GM23338 (cell line): Measurements from ENCODE around the gene ATP8A2. TPM values are rescaled to one million over a fixed set of nuclear protein-coding genes. Genes with fewer than 3 reads are reported as not detected.

Source experiments
- ATAC-seq: fragments of 200-7000 bp; cut with Tn5 transposase; 3 replicates; pipeline ENCODE4 v1.9.1; 2020
- DNase-seq: peaks from one replicate; pipeline ENCODE4 v3.0.0-alpha.2; 2015; ENCODE audit warnings: low spot score
- H2AFZ ChIP-seq: fragments of 200-600 bp; sonication (generic); 2 replicates; pipeline ENCODE4 v1.8.0; 2016; ENCODE audit warnings: antibody characterized with exemption, mild to moderate bottlenecking, moderate library complexity
- H3F3A ChIP-seq: fragments of 200-600 bp; sonication (generic); replicated peaks from 2 replicates; pipeline ENCODE4 v1.8.0; 2017; ENCODE audit warnings: antibody characterized with exemption, mixed run types, low read depth
- H3K27ac ChIP-seq: fragments of 200-600 bp; sonication (generic); 2 replicates; pipeline ENCODE4 v1.6.1; 2016; ENCODE audit warnings: low read depth
- H3K27me3 ChIP-seq: fragments of 200-600 bp; sonication (generic); 2 replicates; pipeline ENCODE4 v1.8.0; 2016; ENCODE audit warnings: mild to moderate bottlenecking, mixed run types, moderate library complexity; ENCODE audit not compliant: insufficient read depth
- H3K36me3 ChIP-seq: fragments of 200-600 bp; sonication (generic); 2 replicates; pipeline ENCODE4 v1.8.0; 2016; ENCODE audit warnings: mild to moderate bottlenecking; ENCODE audit not compliant: insufficient read depth
- H3K4me1 ChIP-seq: fragments of 200-600 bp; sonication (generic); 2 replicates; pipeline ENCODE4 v1.8.0; 2016; ENCODE audit warnings: mild to moderate bottlenecking, moderate library complexity; ENCODE audit not compliant: insufficient read depth
- H3K4me2 ChIP-seq: fragments of 200-600 bp; sonication (generic); 2 replicates; pipeline ENCODE4 v1.7.1; 2017; ENCODE audit warnings: mixed run types
- H3K4me3 ChIP-seq: fragments of 200-600 bp; sonication (generic); 2 replicates; pipeline ENCODE4 v1.6.1; 2016; ENCODE audit warnings: mixed run types
- H3K79me2 ChIP-seq: fragments of 200-600 bp; sonication (generic); replicated peaks from 2 replicates; pipeline ENCODE4 v1.8.0; 2017; ENCODE audit warnings: mild to moderate bottlenecking; ENCODE audit not compliant: insufficient read depth
- H3K9me2 ChIP-seq: fragments of 200-600 bp; sonication (generic); 2 replicates; pipeline ENCODE4 v1.8.0; 2017; ENCODE audit not compliant: insufficient read depth
- H4K20me1 ChIP-seq: fragments of 200-600 bp; sonication (generic); replicated peaks from 2 replicates; pipeline ENCODE4 v1.8.0; 2017; ENCODE audit warnings: mild to moderate bottlenecking; ENCODE audit not compliant: insufficient read depth
- H3K27ac Mint-ChIP-seq: 2 replicates; pipeline ENCODE4 v1.8.0; 2020; ENCODE audit warnings: inconsistent platforms, mild to moderate bottlenecking, moderate library complexity, mixed read lengths
- H3K27me3 Mint-ChIP-seq: 3 replicates; pipeline ENCODE4 v1.8.0; 2022; ENCODE audit warnings: low read depth, mild to moderate bottlenecking, moderate library complexity, mixed read lengths, inconsistent platforms; ENCODE audit not compliant: insufficient read depth, poor library complexity
- H3K36me3 Mint-ChIP-seq: 3 replicates; pipeline ENCODE4 v1.8.0; 2021; ENCODE audit warnings: low read depth, mild to moderate bottlenecking, inconsistent platforms, moderate library complexity, mixed read lengths
- H3K4me1 Mint-ChIP-seq: 3 replicates; pipeline ENCODE4 v1.8.0; 2020; ENCODE audit warnings: mild to moderate bottlenecking, inconsistent platforms, mixed read lengths
- H3K4me3 Mint-ChIP-seq: 3 replicates; pipeline ENCODE4 v1.8.0; 2021; ENCODE audit warnings: moderate library complexity, mild to moderate bottlenecking, inconsistent platforms, mixed read lengths
- H3K9me3 Mint-ChIP-seq: 3 replicates; pipeline ENCODE4 v1.8.0; 2020; ENCODE audit warnings: moderate library complexity, mild to moderate bottlenecking, inconsistent platforms, mixed read lengths
- CREB1 ChIP-seq: fragments of 250-450 bp; sonication (Bioruptor Pico); IDR thresholded peaks from 2 replicates; pipeline ENCODE4 v1.5.0; 2020; ENCODE audit warnings: low read depth, mild to moderate bottlenecking, moderate library complexity
- CTCF ChIP-seq, 2 experiments: fragments of 200-600 bp in 1 of 2; sonication (generic) in 1 of 2; conservative IDR thresholded peaks; 2 replicates each; pipeline versions ENCODE4 v1.5.1 to v1.6.1; 2016 to 2017; ENCODE audit warnings: antibody characterized with exemption in 2 of 2, low read depth in 2 of 2, mild to moderate bottlenecking in 2 of 2, moderate library complexity in 1 of 2
- ETS1 ChIP-seq: IDR thresholded peaks from 2 replicates; pipeline ENCODE4 v1.6.1; 2016; ENCODE audit warnings: antibody characterized with exemption
- EZH2 ChIP-seq: fragments of 200-600 bp; sonication (generic); IDR thresholded peaks from one replicate; pipeline ENCODE4 v1.8.0; 2017; ENCODE audit warnings: antibody characterized with exemption, mild to moderate bottlenecking, low read depth; ENCODE audit not compliant: unreplicated experiment
- EZH2phosphoT487 ChIP-seq: fragments of 200-600 bp; sonication (generic); IDR thresholded peaks from one replicate; pipeline ENCODE4 v1.8.1; 2018; ENCODE audit warnings: antibody characterized with exemption; ENCODE audit not compliant: unreplicated experiment
- NANOG ChIP-seq: IDR thresholded peaks from 2 replicates; pipeline ENCODE4 v1.6.1; 2016; ENCODE audit warnings: antibody characterized with exemption, borderline replicate concordance
- POLR2AphosphoS5 ChIP-seq: IDR thresholded peaks from 2 replicates; pipeline ENCODE4 v1.6.1; 2016; ENCODE audit warnings: antibody characterized with exemption, low read depth
- REST ChIP-seq: IDR thresholded peaks from one replicate; pipeline ENCODE4 v1.6.1; 2018; ENCODE audit warnings: antibody characterized with exemption; ENCODE audit not compliant: unreplicated experiment
- STAT1 ChIP-seq: IDR thresholded peaks from one replicate; pipeline ENCODE4 v1.6.1; 2016; ENCODE audit warnings: antibody characterized with exemption; ENCODE audit not compliant: unreplicated experiment
- ZNF331 ChIP-seq: fragments of 250-450 bp; sonication (Bioruptor Pico); IDR thresholded peaks from 2 replicates; pipeline ENCODE4 v1.5.0; 2020; ENCODE audit warnings: low read depth, mild to moderate bottlenecking, moderate library complexity
- polyA plus RNA-seq: library from polyadenylated mRNA; unstranded; fragments of >200 nt; fragmentation: Nextera tagmentation; extraction: Ambion mirVana; gene quantifications from 2 replicates; pipeline ENCODE4 v1.2.1, GENCODE V29; 2016
- total RNA-seq: library from RNA; depleted of rRNA; stranded (reverse); fragments of >200 nt; shearing (Covaris generic); gene quantifications from 2 replicates; pipeline ENCODE4 v1.2.3, GENCODE V29; 2014

Gene ATP8A2
- total and polyA plus RNA-seq, 2 experiments from 2014 or later, result 5.7 to 8.8 TPM

- ATAC-seq (no peak), DNase-seq (no peak)
- Mint-ChIP-seq H3K4me1 (peaks cover 51% of the 10 kb centered on the region), H3K27me3 (no peaks in the 10 kb centered on the region), H3K4me3 (no peak overlapping the region), H3K9me3 (no peaks in the 10 kb centered on the region; the same call in 2 of the 3 replicates), H3K36me3 (no peaks in the 10 kb centered on the region), H3K27ac (no peak overlapping the region)
- peaks cover 26% of the 10 kb centered on the region for H3K4me1 ChIP-seq
- no peak overlapping the region for H2AFZ ChIP-seq
- no peak overlapping the region for H3K4me2 ChIP-seq
- no peaks in the 10 kb centered on the region for H3K36me3 ChIP-seq
- no peak overlapping the region for H3K4me3 ChIP-seq
- H3K79me2 ChIP-seq, result no peaks in the 10 kb centered on the region
- no peak overlapping the region for H3K27ac ChIP-seq
- TF ChIP-seq EZH2 (no peak), ZNF331 (CRISPR knock-in tag) (no peak), REST (no peak), CREB1 (CRISPR knock-in tag) (no peak), CTCF (conservative IDR thresholded peaks at IDR 0.05; ENCODE audit: low read depth in 2 of 2) (no peak), EZH2phosphoT487 (no peak), POLR2AphosphoS5 (no peak), ETS1 (no peak), NANOG (no peak), STAT1 (no peak)
- no peaks in the 10 kb centered on the region for H3K9me2 ChIP-seq
- no peaks in the 10 kb centered on the region for H4K20me1 ChIP-seq
- no peaks in the 10 kb centered on the region; the same call in 1 of the 2 replicates for H3F3A ChIP-seq
- H3K27me3 ChIP-seq, result no peaks in the 10 kb centered on the region
Measured at GRCh38 chr13:25874064-25874737, 502.4 kb downstream of the ATP8A2 start.
